Fibroblast of pulmonary artery (primary cell): Measurements from ENCODE around the gene CTU2.
"Not testable (repeated sequence)": the region's sequence is repeated elsewhere in the genome, so short reads cannot be mapped to it uniquely, and the experiment has no call there.

Source experiments
- DNase-seq: peaks from one replicate; pipeline ENCODE4 v3.0.0-alpha.2; 2010; ENCODE audit warnings: low read depth
- H3K4me3 ChIP-seq: replicated peaks from 2 replicates; pipeline ENCODE4 v1.5.1; 2011; ENCODE audit warnings: low read depth, mild to moderate bottlenecking, control low read depth, low read length, moderate library complexity
- CTCF ChIP-seq: IDR thresholded peaks from 2 replicates; pipeline ENCODE4 v1.5.1; 2011; ENCODE audit warnings: mild to moderate bottlenecking, control low read depth, low read length, inconsistent platforms; ENCODE audit errors: missing control alignments

Gene CTU2

GRCh38 chr16:88662843-88663606 lies 43.3 kb upstream of the CTU2 start, which contains the start of gene MVD:
Gene MVD, minus strand, starts transcription at chr16:88663091. Its CDS starts 11 bp downstream, at chr16:88663080.
- no peak for TF ChIP-seq CTCF
- peak; percentile 98 for DNase-seq
- H3K4me3 ChIP-seq, result peak within 1 kb of the TSS; percentile 75

DNA sequence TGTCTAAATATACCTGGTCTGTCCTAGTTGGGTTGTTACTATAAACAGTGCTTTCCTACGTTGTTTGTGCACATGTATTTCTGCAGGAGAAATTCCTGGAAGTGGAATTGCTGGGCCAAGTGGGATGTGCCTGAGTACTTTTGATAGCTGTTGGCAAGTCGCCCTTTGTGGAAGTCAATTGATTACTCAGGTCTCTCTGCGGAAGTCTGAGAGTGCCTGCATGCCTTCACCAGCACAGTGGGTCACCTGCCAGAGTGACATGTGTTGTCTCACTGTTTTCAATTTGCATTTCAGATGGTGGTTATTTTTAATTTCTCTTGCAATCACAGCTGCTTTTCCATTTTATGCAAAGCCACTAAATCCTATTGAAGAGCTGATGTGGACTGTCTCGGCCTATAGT lies 41.2 kb upstream of the CTU2 start:
- no peak for DNase-seq
- TF ChIP-seq CTCF, result no peak
- H3K4me3 ChIP-seq, result no peak overlapping the region

GRCh38 chr16:88665570-88665969 lies 40.7 kb upstream of the CTU2 start:
- H3K4me3 ChIP-seq, result no peak overlapping the region
- DNase-seq, result no peak
- TF ChIP-seq CTCF, result no peak

- DNase-seq, result no peak
- H3K4me3 ChIP-seq, result no peak overlapping the region
- no peak for TF ChIP-seq CTCF
These were observed 38.8 kb upstream of the CTU2 start for GRCh38 chr16:88667461-88667860.

DNA sequence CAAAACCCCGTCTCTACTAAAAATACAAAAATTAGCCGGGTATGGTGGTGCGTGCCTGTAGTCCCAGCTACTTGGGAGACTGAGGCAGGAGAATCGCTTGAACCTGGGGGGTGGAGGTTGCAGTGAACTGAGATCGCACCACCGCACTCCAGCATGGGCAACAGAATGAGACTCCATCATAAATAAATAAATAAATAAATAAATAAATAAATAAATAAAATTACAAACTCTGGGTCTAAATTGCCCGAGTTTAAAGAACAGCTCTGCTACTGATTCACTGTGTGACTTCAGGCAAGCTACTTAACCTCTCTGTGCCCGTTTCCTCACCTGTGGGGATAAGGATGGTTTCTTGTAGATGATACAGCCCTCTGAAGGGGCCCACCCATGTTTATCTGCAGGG lies 36.8 kb upstream of the CTU2 start:
- DNase-seq, H3K4me3 ChIP-seq: not testable (repeated sequence)

- H3K4me3 ChIP-seq, result no peak overlapping the region
- TF ChIP-seq CTCF, result no peak
- no peak for DNase-seq
These were observed 36.3 kb upstream of the CTU2 start for GRCh38 chr16:88669980-88670379.

DNA sequence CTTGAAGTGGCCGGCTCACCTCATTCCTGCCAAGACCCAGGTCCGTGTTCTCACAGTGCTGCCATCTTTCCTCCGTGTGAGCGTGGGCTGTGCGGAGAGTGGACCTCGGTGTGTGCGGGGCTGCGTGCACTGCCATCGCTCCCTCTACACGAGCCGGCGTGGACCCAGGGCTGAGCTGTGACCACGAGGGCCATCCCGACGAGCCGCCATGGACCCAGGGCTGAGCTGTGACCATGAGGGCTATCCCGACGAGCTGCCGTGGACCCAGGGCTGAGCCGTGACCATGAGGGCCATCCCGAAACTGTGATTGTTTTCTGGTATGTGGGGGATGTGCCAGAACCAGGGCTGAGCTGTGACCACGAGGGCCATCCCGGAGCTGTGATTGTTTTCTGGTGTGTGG lies 34.5 kb upstream of the CTU2 start:
- DNase-seq, result no peak
- no peak overlapping the region for H3K4me3 ChIP-seq
- no peak for TF ChIP-seq CTCF
